ENCODE results near the gene EIF5A2. TPM values are rescaled to one million over a fixed set of nuclear protein-coding genes. Genes with fewer than 3 reads are reported as not detected.

The EIF5A2 gene
- total RNA-seq = 1 to 10 TPM; 1.6 to 2.1 TPM
- polyA plus RNA-seq = 1 to 10 TPM; 1.8 to 2.4 TPM

- H3K27ac ChIP-seq (ENCODE audit: low read depth in 1 of 2, low read length in 2 of 2) = no peak within 1 kb of the TSS
- peak within 1 kb of the TSS; percentile 49 to 82 (median 75) for H3K4me3 ChIP-seq (ENCODE audit: low read depth in 1 of 3, low read length in 3 of 3)
- peaks cover 0 to 7% (median 3%) of the 10 kb centered on the region in 4 donors for H3K4me1 ChIP-seq (ENCODE audit: control insufficient read depth in 4 of 4, insufficient read depth in 4 of 4, low read length in 3 of 4)
- H3K36me3 ChIP-seq (ENCODE audit: control insufficient read depth in 4 of 4, insufficient read depth in 3 of 4, low read depth in 1 of 4, low read length in 3 of 4) = no peaks in the 10 kb centered on the region
- peak; percentile 92 for DNase-seq (ENCODE audit: low spot score)
- H3K9ac ChIP-seq (ENCODE audit: low read depth in 1 of 2, low read length in 2 of 2) = peak within 1 kb of the TSS in 1 of 2 donors; percentile 12
- 15% methylated on average over 73 of the region's 73 CpGs for WGBS
- TF ChIP-seq SP1 (IDR thresholded peaks at IDR 0.05) (peak; percentile 69), GABPA (IDR thresholded peaks at IDR 0.05 in 1 of 2, conservative IDR thresholded peaks at IDR 0.05 in 1 of 2) (peak; percentile 39 to 78), TAF1 (conservative IDR thresholded peaks at IDR 0.05) (no peak), FOXA1 (IDR thresholded peaks at IDR 0.05) (no peak), FOXA2 (IDR thresholded peaks at IDR 0.05) (no peak), RAD21 (IDR thresholded peaks at IDR 0.05) (peak in 1 of 2 donors; percentile 6), HNF4A (conservative IDR thresholded peaks at IDR 0.05) (no peak), MAX (IDR thresholded peaks at IDR 0.05) (peak; percentile 90), JUND (IDR thresholded peaks at IDR 0.05) (no peak), EGR1 (IDR thresholded peaks at IDR 0.05; ENCODE audit: low read depth in 2 of 2) (peak in 1 of 2 donors; percentile 55)
- H3K9me3 ChIP-seq (ENCODE audit: control insufficient read depth in 4 of 4, low read length in 3 of 4) = peaks cover 8 to 11% (median 9%) of the 10 kb centered on the region in 4 donors
- no peaks in the 10 kb centered on the region for H3K27me3 ChIP-seq (ENCODE audit: control insufficient read depth in 4 of 4, insufficient read depth in 4 of 4, low read length in 3 of 4)
Measured at GRCh38 chr3:170908235-170909116, at the start of gene EIF5A2. Gene EIF5A2 (minus strand): TSS chr3:170908637. CDS start chr3:170907806, 831 bp downstream.

DNA sequence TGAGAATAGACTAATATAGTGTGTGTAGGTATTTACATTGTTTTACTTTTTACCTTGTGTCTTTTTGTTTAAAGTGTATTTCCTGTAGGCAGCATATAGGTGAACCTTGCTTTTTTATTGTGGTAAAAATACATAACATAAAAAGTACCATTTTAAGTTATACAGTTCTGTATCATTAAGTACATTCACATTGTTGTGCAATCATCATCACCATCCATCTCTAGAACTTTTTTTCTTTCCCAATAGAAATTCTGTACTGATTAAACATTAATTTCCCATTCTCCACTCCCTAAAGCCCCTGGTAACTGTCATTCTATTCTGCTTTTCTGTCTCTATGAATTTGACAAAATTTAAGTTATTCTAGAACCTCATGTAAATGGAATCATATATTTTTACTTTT, 48.2 kb upstream of the EIF5A2 start:
- H3K36me3 ChIP-seq (ENCODE audit: control insufficient read depth in 4 of 4, insufficient read depth in 3 of 4, low read depth in 1 of 4, low read length in 3 of 4) = no peaks in the 10 kb centered on the region

GRCh38 chr3:170953736-170954135, 45.3 kb upstream of the EIF5A2 start:
- Histone ChIP-seq H3K4me3 (ENCODE audit: low read depth in 1 of 3, low read length in 3 of 3) (no peak overlapping the region), H3K36me3 (ENCODE audit: control insufficient read depth in 4 of 4, insufficient read depth in 3 of 4, low read depth in 1 of 4, low read length in 3 of 4) (no peaks in the 10 kb centered on the region), H3K9me3 (ENCODE audit: control insufficient read depth in 4 of 4, low read length in 3 of 4) (no peaks in the 10 kb centered on the region), H3K27me3 (ENCODE audit: control insufficient read depth in 4 of 4, insufficient read depth in 4 of 4, low read length in 3 of 4) (no peaks in the 10 kb centered on the region), H3K9ac (ENCODE audit: low read depth in 1 of 2, low read length in 2 of 2) (no peak overlapping the region), H3K27ac (ENCODE audit: low read depth in 1 of 2, low read length in 2 of 2) (no peak overlapping the region), H3K4me1 (ENCODE audit: control insufficient read depth in 4 of 4, insufficient read depth in 4 of 4, low read length in 3 of 4) (peaks cover 0 to 9% (median 4%) of the 10 kb centered on the region in 4 donors)
- no peak for DNase-seq (ENCODE audit: low spot score)
- 90% methylated on average over 12 of the region's 12 CpGs for WGBS
- no peak for TF ChIP-seq NR2F2 (IDR thresholded peaks at IDR 0.05)
- TF ChIP-seq GABPA (IDR thresholded peaks at IDR 0.05 in 1 of 2, conservative IDR thresholded peaks at IDR 0.05 in 1 of 2) = no peak
- TF ChIP-seq, protein P1, sequence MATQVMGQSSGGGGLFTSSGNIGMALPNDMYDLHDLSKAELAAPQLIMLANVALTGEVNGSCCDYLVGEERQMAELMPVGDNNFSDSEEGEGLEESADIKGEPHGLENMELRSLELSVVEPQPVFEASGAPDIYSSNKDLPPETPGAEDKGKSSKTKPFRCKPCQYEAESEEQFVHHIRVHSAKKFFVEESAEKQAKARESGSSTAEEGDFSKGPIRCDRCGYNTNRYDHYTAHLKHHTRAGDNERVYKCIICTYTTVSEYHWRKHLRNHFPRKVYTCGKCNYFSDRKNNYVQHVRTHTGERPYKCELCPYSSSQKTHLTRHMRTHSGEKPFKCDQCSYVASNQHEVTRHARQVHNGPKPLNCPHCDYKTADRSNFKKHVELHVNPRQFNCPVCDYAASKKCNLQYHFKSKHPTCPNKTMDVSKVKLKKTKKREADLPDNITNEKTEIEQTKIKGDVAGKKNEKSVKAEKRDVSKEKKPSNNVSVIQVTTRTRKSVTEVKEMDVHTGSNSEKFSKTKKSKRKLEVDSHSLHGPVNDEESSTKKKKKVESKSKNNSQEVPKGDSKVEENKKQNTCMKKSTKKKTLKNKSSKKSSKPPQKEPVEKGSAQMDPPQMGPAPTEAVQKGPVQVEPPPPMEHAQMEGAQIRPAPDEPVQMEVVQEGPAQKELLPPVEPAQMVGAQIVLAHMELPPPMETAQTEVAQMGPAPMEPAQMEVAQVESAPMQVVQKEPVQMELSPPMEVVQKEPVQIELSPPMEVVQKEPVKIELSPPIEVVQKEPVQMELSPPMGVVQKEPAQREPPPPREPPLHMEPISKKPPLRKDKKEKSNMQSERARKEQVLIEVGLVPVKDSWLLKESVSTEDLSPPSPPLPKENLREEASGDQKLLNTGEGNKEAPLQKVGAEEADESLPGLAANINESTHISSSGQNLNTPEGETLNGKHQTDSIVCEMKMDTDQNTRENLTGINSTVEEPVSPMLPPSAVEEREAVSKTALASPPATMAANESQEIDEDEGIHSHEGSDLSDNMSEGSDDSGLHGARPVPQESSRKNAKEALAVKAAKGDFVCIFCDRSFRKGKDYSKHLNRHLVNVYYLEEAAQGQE (IDR thresholded peaks at IDR 0.05) = no peak
- no peak for TF ChIP-seq JUND (IDR thresholded peaks at IDR 0.05)
- TF ChIP-seq TAF1 (conservative IDR thresholded peaks at IDR 0.05) = no peak
- TF ChIP-seq YY1 (IDR thresholded peaks at IDR 0.05) = no peak
- TF ChIP-seq, protein P2, sequence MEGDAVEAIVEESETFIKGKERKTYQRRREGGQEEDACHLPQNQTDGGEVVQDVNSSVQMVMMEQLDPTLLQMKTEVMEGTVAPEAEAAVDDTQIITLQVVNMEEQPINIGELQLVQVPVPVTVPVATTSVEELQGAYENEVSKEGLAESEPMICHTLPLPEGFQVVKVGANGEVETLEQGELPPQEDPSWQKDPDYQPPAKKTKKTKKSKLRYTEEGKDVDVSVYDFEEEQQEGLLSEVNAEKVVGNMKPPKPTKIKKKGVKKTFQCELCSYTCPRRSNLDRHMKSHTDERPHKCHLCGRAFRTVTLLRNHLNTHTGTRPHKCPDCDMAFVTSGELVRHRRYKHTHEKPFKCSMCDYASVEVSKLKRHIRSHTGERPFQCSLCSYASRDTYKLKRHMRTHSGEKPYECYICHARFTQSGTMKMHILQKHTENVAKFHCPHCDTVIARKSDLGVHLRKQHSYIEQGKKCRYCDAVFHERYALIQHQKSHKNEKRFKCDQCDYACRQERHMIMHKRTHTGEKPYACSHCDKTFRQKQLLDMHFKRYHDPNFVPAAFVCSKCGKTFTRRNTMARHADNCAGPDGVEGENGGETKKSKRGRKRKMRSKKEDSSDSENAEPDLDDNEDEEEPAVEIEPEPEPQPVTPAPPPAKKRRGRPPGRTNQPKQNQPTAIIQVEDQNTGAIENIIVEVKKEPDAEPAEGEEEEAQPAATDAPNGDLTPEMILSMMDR (IDR thresholded peaks at IDR 0.05; ENCODE audit: low read depth, low read length, missing input control) = no peak
- TF ChIP-seq RAD21 (IDR thresholded peaks at IDR 0.05) = no peak
- no peak for TF ChIP-seq MAX (IDR thresholded peaks at IDR 0.05)

More for the DNA sequence above, 48.2 kb upstream of the EIF5A2 start:
- Histone ChIP-seq H3K27ac (ENCODE audit: low read depth in 1 of 2, low read length in 2 of 2) (no peak overlapping the region), H3K9me3 (ENCODE audit: control insufficient read depth in 4 of 4, low read length in 3 of 4) (no peaks in the 10 kb centered on the region), H3K4me1 (ENCODE audit: control insufficient read depth in 4 of 4, insufficient read depth in 4 of 4, low read length in 3 of 4) (peaks cover 0 to 1% (median under 1%) of the 10 kb centered on the region in 4 donors), H3K9ac (ENCODE audit: low read depth in 1 of 2, low read length in 2 of 2) (no peak overlapping the region), H3K4me3 (ENCODE audit: low read depth in 1 of 3, low read length in 3 of 3) (no peak overlapping the region), H3K27me3 (ENCODE audit: control insufficient read depth in 4 of 4, insufficient read depth in 4 of 4, low read length in 3 of 4) (no peaks in the 10 kb centered on the region)
- no peak for TF ChIP-seq GABPA (IDR thresholded peaks at IDR 0.05 in 1 of 2, conservative IDR thresholded peaks at IDR 0.05 in 1 of 2)
- DNase-seq (ENCODE audit: low spot score) = no peak

Measured in liver (tissue), 9 donors.